GM21717 (cell line): Measurements from ENCODE around the gene WNT4.
"Not testable (repeated sequence)": the region's sequence is repeated elsewhere in the genome, so short reads cannot be mapped to it uniquely, and the experiment has no call there.

Source experiments
- ATAC-seq: cut with Tn5 transposase; IDR thresholded peaks from one replicate; pipeline ENCODE4 v1.9.1; 2021; ENCODE audit warnings: mild to moderate bottlenecking, moderate library complexity; ENCODE audit not compliant: unreplicated experiment

Gene WNT4

DNA sequence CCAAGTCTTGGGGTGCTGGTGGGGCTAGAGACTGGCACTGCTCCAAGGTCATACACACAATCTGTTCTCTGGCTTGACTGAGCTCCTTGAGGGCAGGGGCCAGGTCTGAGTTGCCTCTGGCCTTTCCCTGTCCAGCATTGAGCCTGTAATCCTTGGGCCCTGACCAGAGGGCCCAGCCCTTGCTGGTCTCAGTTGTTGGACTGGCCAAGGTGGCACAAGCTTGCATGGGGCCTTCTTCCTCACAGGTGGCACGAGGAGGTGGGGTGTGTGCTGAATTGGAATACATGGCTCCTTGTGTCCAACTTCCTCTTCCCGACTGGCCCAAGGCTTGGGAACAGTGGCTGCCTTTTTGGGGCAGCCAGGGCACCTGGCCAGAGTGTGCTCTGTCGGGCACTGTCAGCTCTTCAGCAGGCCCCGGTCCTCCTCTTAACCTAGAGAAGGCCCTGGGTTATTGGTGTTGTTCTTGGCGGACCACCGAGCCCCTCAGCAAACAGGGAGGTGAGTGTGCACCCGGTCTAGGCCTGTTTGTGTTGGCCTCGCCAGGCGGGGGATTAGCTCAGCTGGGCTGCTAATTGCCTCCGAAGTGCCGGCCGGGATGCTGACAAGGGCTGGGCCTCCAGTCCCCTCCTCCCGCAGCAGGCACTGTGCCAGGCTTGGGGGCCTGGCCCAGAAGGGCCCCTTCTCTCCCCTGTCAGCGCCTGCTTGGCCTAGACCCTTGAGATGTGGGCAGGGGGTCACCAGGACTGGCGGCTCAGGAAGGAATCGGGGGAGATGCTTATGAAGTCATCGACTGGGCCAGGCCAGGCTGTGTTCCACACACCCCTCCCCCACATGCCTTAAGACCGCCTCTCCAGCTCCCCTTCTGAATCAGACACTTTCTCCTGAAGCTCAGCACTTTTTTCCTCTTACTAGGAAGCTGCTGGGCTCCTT, 28.5 kb downstream of the WNT4 start:
- no peak for ATAC-seq

- no peak for ATAC-seq
Measured at GRCh38 chr1:22112554-22112953, 30.3 kb downstream of the WNT4 start.

DNA sequence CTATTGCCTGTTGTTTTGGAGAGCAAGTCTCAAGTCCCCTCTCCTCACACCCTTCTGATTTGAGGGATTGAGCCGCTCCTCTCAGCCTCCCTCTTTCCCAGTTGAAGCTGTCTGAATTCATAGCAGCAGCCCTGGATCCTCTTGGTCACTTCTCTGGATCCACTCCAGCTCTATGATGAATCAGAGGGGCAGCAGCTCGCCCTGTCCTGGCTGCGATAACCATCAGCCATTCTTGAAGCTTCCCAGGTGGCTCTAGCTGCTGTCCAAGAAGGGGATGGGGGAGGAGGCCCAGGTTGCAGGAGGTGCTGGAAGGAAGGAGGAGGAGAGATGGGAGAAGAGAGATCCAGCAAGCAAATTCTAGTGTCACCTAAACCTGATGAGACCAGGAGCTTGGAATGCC, 31.3 kb downstream of the WNT4 start:
- no peak for ATAC-seq

DNA sequence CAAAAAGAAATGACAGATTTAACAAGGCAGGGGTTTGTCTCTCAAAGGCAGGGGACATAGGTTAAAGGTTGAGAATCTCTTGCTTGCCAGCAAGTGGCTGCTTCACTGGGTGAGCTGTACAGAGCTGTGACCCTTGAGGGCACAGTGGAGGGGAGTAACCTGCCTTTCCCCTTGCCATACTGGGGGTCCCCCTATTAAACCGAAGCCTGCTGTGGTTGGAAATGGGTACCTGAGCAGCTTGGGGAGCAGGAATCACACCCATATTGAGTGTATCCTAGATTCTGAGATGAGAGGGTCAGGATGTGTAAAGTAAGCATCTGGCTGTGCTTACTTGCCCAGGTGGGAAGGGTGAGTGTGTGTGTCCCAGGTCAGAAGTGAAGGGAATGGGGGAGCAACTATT, 31.8 kb downstream of the WNT4 start:
- no peak for ATAC-seq

DNA sequence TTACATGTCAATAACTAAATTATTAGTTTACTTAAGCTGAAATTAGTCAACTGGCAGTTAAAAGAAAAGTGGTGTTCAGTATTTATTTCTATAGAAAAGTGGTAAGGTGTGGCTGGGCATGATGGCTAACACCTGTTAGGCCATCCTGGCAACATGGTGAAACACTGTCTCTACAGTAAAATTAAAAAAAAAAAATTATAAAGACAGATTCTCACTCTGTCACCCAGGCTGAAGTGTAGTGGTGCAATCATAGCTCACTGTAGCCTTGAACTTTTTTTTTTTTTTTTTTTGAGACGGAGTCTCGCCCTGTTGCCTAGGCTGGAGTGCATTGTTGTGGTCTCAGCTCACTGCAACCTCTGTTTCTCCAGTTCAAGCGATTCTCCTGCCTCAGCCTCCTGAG, 32.9 kb downstream of the WNT4 start:
- no peak for ATAC-seq

DNA sequence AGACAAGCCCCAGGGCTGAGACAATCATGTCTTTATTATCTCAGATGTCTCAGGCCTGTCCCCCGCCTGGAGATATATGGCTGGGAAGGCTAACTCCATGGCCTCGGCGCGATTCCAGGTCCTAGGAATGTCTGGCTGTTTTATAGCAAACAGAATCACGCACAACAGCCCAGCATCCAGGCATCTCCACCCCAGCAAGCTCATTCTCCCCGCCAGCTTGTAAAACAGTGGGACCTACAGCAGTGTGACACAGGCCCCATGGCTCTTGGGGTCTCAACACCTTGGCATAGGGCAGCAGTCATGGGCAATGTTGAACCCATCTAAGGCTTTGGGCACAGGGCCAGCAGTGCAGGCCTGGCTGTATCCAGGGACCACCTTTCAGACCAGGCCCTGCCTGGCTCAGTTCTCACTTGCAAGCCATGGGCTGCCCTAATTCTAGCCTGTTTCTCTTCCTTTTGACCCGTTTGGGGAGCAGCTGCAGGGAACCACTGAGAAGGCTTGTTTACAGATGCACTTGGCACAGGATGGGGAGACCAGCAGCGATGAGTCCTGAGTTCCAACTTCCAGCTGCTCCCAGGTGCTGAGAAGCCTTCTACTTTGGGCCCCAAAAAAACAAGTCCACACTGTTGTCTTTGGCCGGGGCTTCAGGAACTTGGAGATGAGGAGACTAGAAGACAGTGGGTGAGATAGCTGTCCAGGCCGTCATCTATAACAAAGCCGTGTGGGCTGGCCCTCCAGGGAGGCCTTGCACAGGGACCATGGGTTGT, 34.4 kb downstream of the WNT4 start:
- no peak for ATAC-seq

DNA sequence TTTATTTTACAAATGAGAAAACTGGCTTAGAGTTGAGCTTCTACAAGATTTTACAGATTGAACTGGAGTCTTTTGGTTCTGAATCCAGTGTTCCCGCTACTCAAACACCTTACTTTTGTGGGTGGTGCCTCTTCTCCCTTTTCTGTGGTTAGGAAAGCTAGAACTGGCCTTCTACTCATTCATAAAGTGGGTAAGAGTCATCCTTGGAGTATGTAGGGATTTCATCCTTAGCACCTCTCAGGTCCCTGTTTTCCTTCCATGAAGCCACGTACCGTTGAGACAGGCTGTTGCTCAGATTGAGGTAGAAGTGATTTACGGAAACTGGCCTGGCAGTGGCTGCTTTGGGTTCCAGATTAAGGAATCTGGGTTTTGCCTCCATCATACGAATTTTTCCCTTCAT, 35.8 kb downstream of the WNT4 start:
- no peak for ATAC-seq

GRCh38 chr1:22105611-22106207, 37.2 kb downstream of the WNT4 start:
- ATAC-seq = no peak

DNA sequence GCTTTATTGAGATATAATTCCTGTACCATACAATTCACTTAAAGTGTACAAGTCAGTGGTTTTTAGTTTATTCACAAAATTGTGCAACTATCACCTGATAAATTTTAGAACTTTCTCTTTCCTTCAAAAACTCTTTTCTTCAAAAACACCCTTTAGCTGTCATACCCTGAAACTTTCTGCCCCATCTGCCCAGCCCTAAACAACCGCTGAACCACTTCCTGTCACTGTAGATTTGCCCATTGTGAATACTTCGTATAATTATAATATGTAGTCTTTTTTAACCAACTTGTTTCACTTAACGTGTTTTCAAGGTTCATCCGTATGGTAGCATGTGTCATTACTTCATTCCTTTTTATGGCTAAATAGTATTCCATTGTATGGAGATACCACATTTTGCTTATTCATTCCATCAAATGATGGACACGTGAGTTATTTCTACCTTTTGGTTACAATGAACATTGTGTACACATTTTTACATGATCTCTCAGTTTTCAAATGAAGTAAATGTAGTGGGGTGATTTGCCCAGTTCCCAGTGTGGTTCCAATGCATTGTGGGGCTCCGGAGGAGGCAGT, 37.9 kb downstream of the WNT4 start:
- ATAC-seq = no peak

DNA sequence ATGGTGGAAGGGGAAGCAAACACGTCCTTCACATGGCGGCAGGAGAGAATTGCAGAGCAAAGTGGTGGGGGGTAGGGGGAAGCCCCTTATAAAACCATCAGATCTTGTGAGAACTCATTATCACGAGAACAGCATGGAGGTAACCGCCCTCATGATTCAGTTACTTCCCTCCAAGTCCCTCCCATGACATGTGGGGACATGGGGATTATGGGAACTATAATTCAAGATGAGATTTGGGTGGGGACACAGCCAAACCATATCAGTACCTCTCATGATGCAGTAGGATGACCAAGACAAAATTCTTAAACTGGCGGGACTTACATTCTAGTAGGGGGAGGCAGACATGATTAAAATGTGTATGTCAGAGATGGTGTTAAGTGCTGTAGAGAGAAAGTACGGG, 38.8 kb downstream of the WNT4 start:
- ATAC-seq = no peak

- ATAC-seq = no peak
Measured at GRCh38 chr1:22102746-22103145, 40.2 kb downstream of the WNT4 start.

- no peak for ATAC-seq
Measured at GRCh38 chr1:22101995-22102394, 40.9 kb downstream of the WNT4 start.

DNA sequence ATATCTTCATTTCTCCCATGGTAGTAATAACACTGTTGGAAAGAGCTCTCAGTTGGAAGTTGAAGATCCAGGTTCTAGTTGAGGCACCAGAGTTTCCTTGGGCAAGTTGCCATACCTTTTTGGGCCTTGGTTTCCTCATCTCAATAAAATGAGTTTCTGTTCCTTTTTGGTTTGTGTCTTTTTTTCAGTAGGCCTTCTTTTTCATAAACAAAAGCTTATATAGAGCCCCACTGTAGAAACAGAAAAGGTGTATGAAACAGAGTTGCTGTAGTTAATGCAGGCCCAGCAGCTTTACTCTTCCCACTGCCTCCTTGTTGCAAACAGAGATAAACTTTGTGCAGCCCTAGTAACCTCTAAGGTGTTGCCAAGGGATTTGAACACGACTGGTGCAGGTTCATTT, 41.7 kb downstream of the WNT4 start:
- no peak for ATAC-seq

DNA sequence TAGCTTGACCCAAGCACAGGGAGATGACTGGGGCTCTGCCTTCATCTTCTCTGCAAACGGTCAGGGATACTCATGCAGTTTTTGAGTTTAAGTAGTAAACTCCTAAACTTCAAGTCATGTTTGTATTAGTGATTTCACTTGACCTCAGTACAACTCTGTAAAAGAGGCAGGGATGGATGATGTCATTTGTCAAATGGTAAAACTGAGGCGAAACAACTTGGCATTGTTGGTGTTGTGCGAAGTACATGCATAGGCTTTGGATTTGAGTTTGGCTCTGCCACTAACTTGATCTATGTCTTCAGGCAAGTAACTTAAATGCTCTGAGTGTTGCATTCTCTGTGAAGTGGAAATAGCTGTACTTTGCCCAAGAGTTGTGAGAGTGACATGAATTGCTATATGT, 42.7 kb downstream of the WNT4 start:
- ATAC-seq = no peak

GRCh38 chr1:22098752-22099151, 44.1 kb downstream of the WNT4 start:
- ATAC-seq = no peak

GRCh38 chr1:22096463-22096862, 46.4 kb downstream of the WNT4 start:
- no peak for ATAC-seq

GRCh38 chr1:22096036-22096435, 46.9 kb downstream of the WNT4 start:
- no peak for ATAC-seq

DNA sequence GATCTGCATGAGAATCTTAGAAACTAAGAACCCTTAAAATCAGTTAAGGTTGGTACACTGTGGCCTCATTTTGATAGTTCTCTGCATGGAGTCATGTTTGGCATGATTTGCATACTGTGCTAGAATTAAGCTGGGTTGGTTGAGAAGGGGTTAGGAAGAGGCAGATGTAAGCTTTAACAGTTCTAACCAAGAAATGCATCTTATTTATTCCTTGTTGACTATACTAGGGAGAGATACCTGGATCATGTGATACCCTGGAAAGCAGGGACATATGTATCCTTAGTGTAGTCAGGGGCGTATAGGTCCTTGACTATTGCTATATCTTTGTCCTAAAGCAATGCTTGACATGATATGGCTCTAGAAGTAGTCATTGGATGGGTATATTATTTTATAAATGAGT, 49.4 kb downstream of the WNT4 start:
- no peak for ATAC-seq

DNA sequence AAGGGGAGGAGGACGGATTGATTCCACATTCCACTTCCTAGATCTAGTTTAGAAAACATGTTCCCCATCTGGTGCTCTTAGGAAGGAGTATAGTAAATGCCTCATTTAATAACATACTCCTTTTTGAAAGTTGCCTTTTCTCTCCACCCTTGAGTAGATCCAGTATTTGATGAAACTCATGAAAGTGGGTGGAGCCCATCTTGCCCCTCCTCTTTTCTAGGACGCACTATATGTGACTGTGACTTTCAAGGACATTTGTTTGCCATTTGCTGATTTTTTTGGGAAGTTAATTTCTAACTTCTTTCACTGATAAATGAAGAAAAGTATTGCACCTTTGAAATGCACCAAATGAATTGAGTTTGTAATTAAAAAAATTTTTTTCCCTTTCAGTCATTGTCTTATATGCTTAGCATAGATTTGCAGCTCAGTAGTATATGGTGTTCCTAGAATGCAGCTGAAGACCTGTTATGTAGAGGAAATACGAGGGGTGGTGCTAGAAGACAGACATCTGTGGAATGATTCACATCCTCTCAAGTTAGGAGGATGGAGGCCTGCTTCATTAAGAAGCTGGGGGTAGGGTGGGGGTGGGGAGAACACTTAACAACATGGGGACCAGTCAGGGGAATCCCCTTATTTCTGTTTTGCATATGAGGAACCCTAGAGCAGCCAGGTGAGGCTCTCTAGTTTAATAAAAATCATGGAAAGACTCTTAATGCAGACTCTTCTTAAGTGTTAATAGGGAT, 50.7 kb downstream of the WNT4 start:
- ATAC-seq = not testable (repeated sequence)

DNA sequence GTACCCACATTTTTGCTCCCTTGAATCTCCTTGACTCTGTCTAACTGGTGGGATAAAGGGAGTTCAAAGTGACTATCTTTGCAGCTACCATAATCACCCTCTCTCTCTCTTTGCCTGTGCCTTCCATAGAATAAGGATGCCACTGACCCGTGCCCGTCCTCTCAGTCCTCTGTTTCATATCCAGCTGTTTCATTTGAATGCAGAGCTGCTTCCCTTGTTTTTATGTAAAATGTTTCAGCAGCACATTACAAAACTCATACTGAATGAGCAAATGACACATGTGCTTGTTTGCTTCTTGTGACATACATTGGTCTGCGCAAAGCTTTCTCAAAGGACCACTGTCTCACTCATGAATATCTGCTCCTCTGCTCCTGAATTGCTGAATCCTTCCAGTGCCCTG, 52.0 kb downstream of the WNT4 start:
- no peak for ATAC-seq

DNA sequence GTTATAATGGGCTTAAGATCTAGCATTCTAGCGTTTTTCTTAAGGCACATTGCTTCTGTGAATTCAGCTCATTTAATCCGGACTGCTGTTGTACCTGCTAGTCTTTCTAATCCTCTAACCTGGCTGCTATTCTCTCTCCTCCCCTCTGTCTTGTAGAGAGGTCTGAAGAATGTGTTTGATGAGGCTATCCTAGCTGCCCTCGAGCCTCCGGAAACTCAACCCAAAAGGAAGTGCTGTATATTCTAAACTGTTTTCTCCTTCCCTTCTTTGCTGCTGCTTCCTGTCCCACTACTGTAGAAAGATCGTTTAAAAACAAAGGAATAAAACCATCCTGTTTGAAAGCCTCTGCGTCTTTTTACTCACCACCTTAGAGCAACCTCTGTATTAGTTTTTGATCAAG, 53.1 kb downstream of the WNT4 start:
- no peak for ATAC-seq
